ENCODE data around the gene PRSS38. TPM values are rescaled to one million over a fixed set of nuclear protein-coding genes. Genes with fewer than 3 reads are reported as not detected.

PRSS38 gene
- total and polyA plus RNA-seq, 10 of the 15 experiments (the other 5 are each of a cell fraction or from before 2014, with no cell fraction given), result not detected

DNA sequence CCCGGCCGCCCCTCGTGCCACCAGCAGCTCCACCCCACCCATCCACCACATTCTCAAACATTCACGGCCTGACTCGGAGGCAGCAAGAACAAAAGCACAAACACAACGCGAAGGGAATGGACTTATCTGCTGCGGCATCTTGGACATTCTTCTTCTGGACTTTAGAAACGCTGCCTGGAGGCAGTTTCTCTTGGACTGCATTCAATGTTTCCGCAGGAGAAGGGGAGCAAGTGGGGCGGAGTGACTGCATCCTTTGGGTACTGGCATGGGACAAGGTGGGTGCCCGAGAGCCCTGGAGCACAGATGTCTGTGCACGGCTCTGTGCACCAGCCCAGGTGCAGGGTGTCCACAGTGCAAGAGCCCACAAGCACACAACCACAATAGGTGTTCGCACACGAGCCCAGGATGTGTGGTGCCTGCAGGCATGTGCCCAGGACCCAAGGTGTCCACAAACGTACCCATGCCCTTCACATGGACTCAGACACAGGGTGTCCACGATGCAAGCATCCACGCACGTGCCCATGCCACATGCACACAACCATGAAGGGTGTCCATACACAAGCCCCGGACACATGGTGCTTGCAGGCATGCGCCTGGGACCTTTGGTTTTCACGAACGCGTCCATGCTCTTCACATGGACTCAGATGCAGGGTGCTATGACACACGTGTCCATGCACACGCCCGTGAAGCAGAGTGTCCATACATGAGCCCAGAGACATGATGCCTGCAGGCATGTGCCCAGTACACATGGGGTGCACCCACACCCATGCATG is 78.7 kb downstream of the PRSS38 start:
- no TSS peak for BruUV-seq (replicated peaks)
- SMC1A ChIA-PET (ENCODE audit: uncharacterized antibody, unreplicated experiment), result no interaction called here
- no peaks in the 10 kb centered on the region for H3K9me3 ChIP-seq (replicated peaks; ENCODE audit: control insufficient read depth, insufficient read depth, low read length)
- no peaks in the 10 kb centered on the region for H3K27me3 ChIP-seq (replicated peaks in 1 of 2; ENCODE audit: control insufficient read depth in 2 of 2, insufficient read depth in 2 of 2, low read length in 1 of 2)
- H3K4me3 ChIP-seq, result no peak overlapping the region
- CTCF ChIA-PET, result no interaction called here
- no peak overlapping the region for H3K4me2 ChIP-seq (ENCODE audit: control insufficient read depth, insufficient read depth)
- H3K4me1 ChIP-seq (ENCODE audit: control insufficient read depth, insufficient read depth, low read length), result no peaks in the 10 kb centered on the region
- H3K9ac ChIP-seq (ENCODE audit: control insufficient read depth, insufficient read depth, low read length), result no peak overlapping the region
- in situ Hi-C loops (cut with MboI), result no loop called here
- TF ChIP-seq BCL11A (IDR thresholded peaks at IDR 0.05; ENCODE audit: low read depth, low read length) (no peak), HDGF (IDR thresholded peaks at IDR 0.05) (no peak), NFIC (IDR thresholded peaks at IDR 0.05; ENCODE audit: low read depth, low read length) (no peak), TCF7 (IDR thresholded peaks at IDR 0.05; ENCODE audit: borderline replicate concordance) (no peak)
- TF ChIP-seq, protein P1, sequence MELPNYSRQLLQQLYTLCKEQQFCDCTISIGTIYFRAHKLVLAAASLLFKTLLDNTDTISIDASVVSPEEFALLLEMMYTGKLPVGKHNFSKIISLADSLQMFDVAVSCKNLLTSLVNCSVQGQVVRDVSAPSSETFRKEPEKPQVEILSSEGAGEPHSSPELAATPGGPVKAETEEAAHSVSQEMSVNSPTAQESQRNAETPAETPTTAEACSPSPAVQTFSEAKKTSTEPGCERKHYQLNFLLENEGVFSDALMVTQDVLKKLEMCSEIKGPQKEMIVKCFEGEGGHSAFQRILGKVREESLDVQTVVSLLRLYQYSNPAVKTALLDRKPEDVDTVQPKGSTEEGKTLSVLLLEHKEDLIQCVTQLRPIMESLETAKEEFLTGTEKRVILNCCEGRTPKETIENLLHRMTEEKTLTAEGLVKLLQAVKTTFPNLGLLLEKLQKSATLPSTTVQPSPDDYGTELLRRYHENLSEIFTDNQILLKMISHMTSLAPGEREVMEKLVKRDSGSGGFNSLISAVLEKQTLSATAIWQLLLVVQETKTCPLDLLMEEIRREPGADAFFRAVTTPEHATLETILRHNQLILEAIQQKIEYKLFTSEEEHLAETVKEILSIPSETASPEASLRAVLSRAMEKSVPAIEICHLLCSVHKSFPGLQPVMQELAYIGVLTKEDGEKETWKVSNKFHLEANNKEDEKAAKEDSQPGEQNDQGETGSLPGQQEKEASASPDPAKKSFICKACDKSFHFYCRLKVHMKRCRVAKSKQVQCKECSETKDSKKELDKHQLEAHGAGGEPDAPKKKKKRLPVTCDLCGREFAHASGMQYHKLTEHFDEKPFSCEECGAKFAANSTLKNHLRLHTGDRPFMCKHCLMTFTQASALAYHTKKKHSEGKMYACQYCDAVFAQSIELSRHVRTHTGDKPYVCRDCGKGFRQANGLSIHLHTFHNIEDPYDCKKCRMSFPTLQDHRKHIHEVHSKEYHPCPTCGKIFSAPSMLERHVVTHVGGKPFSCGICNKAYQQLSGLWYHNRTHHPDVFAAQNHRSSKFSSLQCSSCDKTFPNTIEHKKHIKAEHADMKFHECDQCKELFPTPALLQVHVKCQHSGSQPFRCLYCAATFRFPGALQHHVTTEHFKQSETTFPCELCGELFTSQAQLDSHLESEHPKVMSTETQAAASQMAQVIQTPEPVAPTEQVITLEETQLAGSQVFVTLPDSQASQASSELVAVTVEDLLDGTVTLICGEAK (IDR thresholded peaks at IDR 0.05; ENCODE audit: borderline replicate concordance), result no peak
- TF ChIP-seq, protein P2, sequence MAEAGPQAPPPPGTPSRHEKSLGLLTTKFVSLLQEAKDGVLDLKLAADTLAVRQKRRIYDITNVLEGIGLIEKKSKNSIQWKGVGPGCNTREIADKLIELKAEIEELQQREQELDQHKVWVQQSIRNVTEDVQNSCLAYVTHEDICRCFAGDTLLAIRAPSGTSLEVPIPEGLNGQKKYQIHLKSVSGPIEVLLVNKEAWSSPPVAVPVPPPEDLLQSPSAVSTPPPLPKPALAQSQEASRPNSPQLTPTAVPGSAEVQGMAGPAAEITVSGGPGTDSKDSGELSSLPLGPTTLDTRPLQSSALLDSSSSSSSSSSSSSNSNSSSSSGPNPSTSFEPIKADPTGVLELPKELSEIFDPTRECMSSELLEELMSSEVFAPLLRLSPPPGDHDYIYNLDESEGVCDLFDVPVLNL (IDR thresholded peaks at IDR 0.05; ENCODE audit: low read depth, low read length), result no peak
- DNase-seq (ENCODE audit: low read depth, low spot score) (no peak), FAIRE-seq (no peak), ATAC-seq (no peak)
- no peak overlapping the region for H2AFZ ChIP-seq (ENCODE audit: control insufficient read depth, low read depth, low read length)
- H3K27ac ChIP-seq (ENCODE audit: control insufficient read depth, insufficient read depth), result no peak overlapping the region
- intact Hi-C loops (cut with micrococcal nuclease; ENCODE audit: unreplicated experiment), result no loop called here
- H4K20me1 ChIP-seq (ENCODE audit: control insufficient read depth, insufficient read depth), result no peaks in the 10 kb centered on the region
- WGBS (ENCODE audit: insufficient coverage, insufficient replicate concordance, low lambda C conversion rate, missing lambda C conversion rate), result 43% methylated on average over 27 of the region's 27 CpGs
- H3K36me3 ChIP-seq (ENCODE audit: control insufficient read depth in 2 of 2, insufficient read depth in 2 of 2, low read length in 1 of 2), result no peaks in the 10 kb centered on the region
- RAD21 ChIA-PET (ENCODE audit: unreplicated experiment), result no interaction called here
- no peaks in the 10 kb centered on the region for H3K79me2 ChIP-seq (ENCODE audit: control insufficient read depth, insufficient read depth, low read length)
- POLR2A ChIA-PET, result no interaction called here

Measured in GM12878 (cell line).